ENCODE results near the gene VPS4A.
"Not testable (repeated sequence)": the region's sequence is repeated elsewhere in the genome, so short reads cannot be mapped to it uniquely, and the experiment has no call there.

Gene VPS4A

DNA sequence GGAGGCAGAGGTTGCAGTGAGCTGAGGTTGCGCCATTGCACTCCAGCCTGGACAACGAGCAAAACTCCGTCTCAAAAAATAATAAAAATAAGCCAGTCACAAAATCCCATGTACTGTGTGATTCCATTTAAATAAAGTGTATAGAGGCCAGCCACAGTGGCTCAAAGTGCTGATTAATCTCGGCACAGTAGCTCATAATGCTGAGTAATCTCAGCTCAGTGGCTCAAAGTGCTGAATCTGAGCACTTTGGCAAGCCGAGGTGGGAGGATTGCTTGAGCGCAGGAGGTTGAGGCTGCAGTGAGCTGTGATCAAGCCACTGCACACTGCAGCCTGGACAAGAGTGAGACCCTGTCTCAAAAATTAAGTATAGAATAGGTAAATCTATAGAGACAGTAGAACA, 35.5 kb downstream of the VPS4A start:
- no peak for ATAC-seq (ENCODE audit: low read depth)
- H3K36me3 Mint-ChIP-seq, result peaks cover 8% of the 10 kb centered on the region
- H3K4me1 Mint-ChIP-seq, result peaks cover 8% of the 10 kb centered on the region

DNA sequence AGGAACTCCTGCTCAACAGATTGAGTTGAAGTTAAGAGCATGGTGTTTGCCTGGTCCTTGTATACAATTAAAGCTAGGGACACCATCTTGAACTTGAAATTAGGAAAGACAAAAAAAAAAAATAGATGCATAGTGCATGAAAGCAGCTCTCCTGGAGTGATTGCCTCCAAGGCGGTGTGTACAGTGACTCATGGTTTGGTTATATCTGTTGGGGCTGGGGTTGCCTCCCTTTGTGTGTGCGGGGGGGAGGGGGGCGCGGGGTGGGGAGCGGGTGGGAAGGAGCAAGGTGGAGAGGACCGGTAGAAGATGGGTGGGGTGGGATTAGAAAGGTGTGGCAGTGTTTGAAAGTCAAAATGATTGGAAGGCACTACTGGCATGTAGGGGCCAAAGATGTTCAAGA, 37.1 kb downstream of the VPS4A start:
- peaks cover 10% of the 10 kb centered on the region for H3K4me1 Mint-ChIP-seq
- no peak overlapping the region for H3K27ac Mint-ChIP-seq
- H3K4me3 Mint-ChIP-seq, result no peak overlapping the region
- peaks cover 9% of the 10 kb centered on the region for H3K36me3 Mint-ChIP-seq
- no peaks in the 10 kb centered on the region for H3K27me3 Mint-ChIP-seq
- ATAC-seq (ENCODE audit: low read depth) (no peak), DNase-seq (ENCODE audit: low spot score in 2 of 2) (no peak)
- no peaks in the 10 kb centered on the region for H3K9me3 Mint-ChIP-seq

More for the DNA sequence above, 35.5 kb downstream of the VPS4A start:
- Mint-ChIP-seq H3K27ac (no peak overlapping the region), H3K9me3 (no peaks in the 10 kb centered on the region), H3K4me3 (no peak overlapping the region), H3K27me3 (no peaks in the 10 kb centered on the region)
- DNase-seq (ENCODE audit: low spot score in 2 of 2), result no peak

DNA sequence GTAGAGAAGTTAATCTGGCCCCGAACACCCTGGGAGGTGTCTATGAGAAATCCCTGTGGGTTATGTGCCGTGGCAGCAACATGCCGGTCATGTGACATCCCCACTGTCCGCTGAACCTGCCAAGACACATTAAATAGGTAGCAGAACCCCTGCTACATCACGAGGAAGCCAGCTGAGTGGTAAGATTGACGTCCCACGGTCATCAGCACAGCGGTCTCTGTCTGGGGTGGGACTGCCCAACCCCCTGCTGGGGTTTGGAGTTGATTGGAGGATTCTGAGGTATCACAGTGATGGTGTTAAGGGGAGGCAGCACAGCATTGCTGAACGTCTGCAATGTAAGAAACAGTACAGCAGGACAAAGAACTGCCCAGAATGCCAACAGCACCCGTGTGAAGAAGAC, 38.4 kb downstream of the VPS4A start:
- no peak overlapping the region for H3K4me3 Mint-ChIP-seq
- peaks cover 10% of the 10 kb centered on the region for H3K4me1 Mint-ChIP-seq
- peaks cover 10% of the 10 kb centered on the region for H3K36me3 Mint-ChIP-seq
- no peaks in the 10 kb centered on the region for H3K27me3 Mint-ChIP-seq
- no peaks in the 10 kb centered on the region for H3K9me3 Mint-ChIP-seq
- no peak overlapping the region for H3K27ac Mint-ChIP-seq
- DNase-seq (ENCODE audit: low spot score in 2 of 2) (no peak), ATAC-seq (ENCODE audit: low read depth) (no peak)

DNA sequence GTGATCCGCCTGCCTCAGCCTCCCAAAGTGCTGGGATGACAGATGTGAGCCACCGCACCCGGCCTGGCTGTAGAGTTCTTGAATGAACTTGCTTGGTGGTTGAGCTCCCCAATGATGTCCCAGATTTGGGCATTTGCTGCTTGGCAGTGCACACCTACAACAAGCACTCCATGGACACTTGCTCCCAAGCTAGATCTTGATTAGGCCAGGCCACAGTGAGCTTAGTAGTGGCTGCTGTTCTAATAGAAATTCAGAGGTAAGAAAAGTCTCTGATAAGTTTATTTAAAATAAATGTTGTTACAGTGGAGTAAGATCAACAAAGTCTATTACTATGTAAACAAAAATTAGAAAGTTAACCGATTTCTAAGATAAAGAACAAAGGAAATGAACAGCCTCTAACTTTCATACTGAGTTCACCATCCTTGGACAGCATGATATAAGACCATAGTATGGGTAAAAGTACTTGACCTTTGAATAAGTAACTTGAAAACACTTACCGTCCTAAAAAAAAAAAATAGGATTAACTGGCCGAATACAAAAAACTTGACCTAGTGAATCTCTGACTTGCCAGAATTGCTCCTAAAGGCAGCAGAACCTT, 39.5 kb downstream of the VPS4A start:
- no peaks in the 10 kb centered on the region for H3K27me3 Mint-ChIP-seq
- ATAC-seq (ENCODE audit: low read depth) (no peak), DNase-seq (ENCODE audit: low spot score in 2 of 2) (no peak)
- H3K36me3 Mint-ChIP-seq, result peaks cover 13% of the 10 kb centered on the region
- no peak overlapping the region for H3K27ac Mint-ChIP-seq
- H3K4me3 Mint-ChIP-seq, result no peak overlapping the region
- no peaks in the 10 kb centered on the region for H3K9me3 Mint-ChIP-seq
- H3K4me1 Mint-ChIP-seq, result peaks cover 10% of the 10 kb centered on the region

DNA sequence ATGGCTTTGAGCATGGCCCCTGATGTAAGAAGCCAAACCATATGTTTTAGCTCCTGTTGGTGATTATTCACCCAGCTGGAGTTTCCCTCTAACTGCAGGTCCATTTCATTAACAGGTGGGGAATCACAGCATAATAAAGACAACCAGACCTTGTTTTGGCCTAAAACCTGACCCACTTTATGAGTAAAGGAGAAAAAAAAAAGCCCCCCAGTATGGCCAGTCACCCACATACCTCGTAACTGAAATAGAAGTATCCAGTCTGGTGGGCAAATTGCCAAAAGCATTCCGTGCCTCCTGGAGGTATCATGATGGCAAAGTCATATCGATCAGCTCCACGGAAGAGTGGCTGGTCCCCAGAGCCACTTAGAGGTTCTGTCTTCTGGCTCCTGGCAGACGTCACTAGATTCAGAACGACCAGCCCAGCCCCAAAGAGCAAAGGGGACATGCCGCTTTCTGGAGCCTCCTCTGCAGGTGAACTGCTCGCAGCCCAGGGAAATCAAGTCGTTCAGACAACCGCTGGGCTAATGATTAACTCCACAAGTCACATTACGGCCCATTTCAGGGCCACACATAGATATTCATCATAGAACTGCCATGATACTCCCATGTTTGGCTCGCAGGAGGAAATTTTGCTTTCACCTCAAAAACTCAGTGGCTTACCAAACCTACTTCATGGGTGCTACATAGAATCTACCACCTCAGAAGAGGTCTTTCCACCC, 40.3 kb downstream of the VPS4A start, which contains the start of gene TMED6:
Gene TMED6 (minus strand): TSS at position 478 of the 719 bp plus-strand sequence. CDS start 33 bp downstream, at position 445.
- H3K4me1 Mint-ChIP-seq, result peaks cover 5% of the 10 kb centered on the region
- no peak within 1 kb of the TSS for H3K4me3 Mint-ChIP-seq
- ATAC-seq (ENCODE audit: low read depth), result no peak
- peak within 1 kb of the TSS; percentile 36 for H3K27ac Mint-ChIP-seq
- peaks cover 14% of the 10 kb centered on the region for H3K36me3 Mint-ChIP-seq
- H3K9me3 Mint-ChIP-seq, result no peaks in the 10 kb centered on the region
- H3K27me3 Mint-ChIP-seq, result no peaks in the 10 kb centered on the region
- no peak for DNase-seq (ENCODE audit: low spot score in 2 of 2)

DNA sequence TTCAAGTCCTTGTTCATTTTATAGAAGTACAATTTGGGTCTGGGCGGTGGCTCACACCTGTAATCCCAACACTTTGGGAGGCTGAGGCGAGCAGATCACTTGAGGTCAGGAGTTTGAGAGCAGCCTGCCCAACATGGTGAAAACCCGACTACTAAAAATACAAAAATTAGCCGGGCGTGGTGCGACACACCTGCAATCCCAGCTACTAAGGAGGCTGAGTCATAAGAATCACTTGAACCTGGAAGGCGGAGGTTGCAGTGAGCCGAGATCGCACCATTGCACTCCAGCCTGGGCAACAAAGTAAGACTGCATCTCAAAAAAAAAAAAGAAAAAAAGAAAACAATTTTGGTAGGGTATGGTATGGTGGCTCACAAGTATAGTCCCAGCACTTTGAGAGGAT, 48.9 kb downstream of the VPS4A start:
- not testable (repeated sequence) for ATAC-seq (ENCODE audit: low read depth); DNase-seq (ENCODE audit: low spot score in 2 of 2); H3K4me3 Mint-ChIP-seq; H3K9me3 Mint-ChIP-seq; H3K27ac Mint-ChIP-seq; H3K27me3 Mint-ChIP-seq
- Mint-ChIP-seq H3K4me1 (peaks cover 17% of the 10 kb centered on the region), H3K36me3 (peaks cover 25% of the 10 kb centered on the region)

DNA sequence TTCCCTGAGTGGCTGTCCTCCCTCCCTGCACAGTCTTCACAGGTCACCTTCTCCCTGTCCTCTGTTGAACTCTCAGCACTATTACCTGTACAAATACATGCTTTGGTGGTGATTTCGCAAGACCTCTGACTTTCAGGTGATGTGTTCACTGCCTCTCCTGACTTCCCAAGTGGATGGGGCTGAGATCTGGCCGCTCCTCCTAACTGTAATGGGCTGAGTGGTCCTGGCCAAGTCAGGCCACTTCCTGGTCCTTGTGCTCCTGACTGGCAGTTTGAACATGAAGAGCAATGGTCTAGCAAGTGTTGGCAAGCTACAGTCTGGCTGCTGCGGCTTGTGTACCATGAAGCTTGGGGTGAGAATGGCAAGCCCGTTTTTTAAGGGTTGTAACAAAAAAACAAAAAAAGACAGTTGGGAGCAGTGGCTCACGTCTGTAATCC, 52.1 kb downstream of the VPS4A start:
- no peak for DNase-seq (ENCODE audit: low spot score in 2 of 2)
- Mint-ChIP-seq H3K9me3 (no peaks in the 10 kb centered on the region), H3K4me3 (no peak overlapping the region), H3K27me3 (no peaks in the 10 kb centered on the region), H3K4me1 (peaks cover 23% of the 10 kb centered on the region), H3K27ac (no peak overlapping the region), H3K36me3 (peaks cover 32% of the 10 kb centered on the region)
- no peak for ATAC-seq (ENCODE audit: low read depth)

DNA sequence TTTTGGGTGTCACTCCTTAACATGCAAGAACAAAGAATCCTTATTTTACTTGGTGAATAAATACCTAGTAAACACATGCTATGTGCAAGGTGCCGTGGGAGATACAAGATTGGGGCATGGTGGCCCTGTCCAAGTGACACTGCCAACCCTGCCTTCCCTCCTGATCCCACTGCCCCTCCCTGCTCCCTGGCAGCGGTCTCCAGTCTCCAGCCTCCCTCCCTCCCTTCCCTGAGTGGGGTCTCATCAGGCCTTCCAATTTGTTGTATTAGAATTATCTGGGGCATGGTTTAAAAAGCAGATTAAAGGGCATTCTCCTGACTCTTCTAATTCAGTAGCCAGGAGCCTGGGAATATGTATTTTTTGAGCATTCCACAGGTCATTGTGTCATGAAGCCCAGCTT, 52.9 kb downstream of the VPS4A start:
- no peak overlapping the region for H3K27ac Mint-ChIP-seq
- no peaks in the 10 kb centered on the region for H3K9me3 Mint-ChIP-seq
- peaks cover 32% of the 10 kb centered on the region for H3K36me3 Mint-ChIP-seq
- ATAC-seq (ENCODE audit: low read depth), result no peak
- DNase-seq (ENCODE audit: low spot score in 2 of 2), result no peak
- H3K4me1 Mint-ChIP-seq, result peaks cover 23% of the 10 kb centered on the region
- no peaks in the 10 kb centered on the region for H3K27me3 Mint-ChIP-seq
- H3K4me3 Mint-ChIP-seq, result no peak overlapping the region

DNA sequence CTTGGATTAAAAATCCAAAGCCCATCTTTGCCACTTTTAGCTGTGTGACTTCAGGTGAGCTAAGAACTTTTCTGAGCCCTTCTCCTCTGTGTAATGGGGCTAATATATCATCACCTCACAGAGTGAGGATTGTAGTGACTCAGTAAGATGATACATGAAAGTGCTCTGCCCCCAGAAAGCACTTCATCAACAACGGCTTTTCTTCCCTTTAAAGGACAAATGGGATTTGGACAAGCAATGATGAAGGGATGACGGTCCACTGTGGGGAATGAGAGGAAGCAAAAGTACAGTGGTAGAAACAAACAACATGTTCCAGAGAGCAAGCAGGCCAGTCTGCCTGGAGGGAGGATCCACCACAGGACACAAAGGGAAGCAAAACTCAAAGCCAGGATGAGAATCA, 54.8 kb downstream of the VPS4A start:
- H3K4me1 Mint-ChIP-seq, result peaks cover 34% of the 10 kb centered on the region
- H3K27me3 Mint-ChIP-seq, result no peaks in the 10 kb centered on the region
- H3K9me3 Mint-ChIP-seq, result peaks cover 3% of the 10 kb centered on the region
- peaks cover 40% of the 10 kb centered on the region for H3K36me3 Mint-ChIP-seq
- H3K27ac Mint-ChIP-seq, result peak overlapping the region; percentile 65
- H3K4me3 Mint-ChIP-seq, result no peak overlapping the region
- ATAC-seq (ENCODE audit: low read depth) (no peak), DNase-seq (ENCODE audit: low spot score in 2 of 2) (no peak)

DNA sequence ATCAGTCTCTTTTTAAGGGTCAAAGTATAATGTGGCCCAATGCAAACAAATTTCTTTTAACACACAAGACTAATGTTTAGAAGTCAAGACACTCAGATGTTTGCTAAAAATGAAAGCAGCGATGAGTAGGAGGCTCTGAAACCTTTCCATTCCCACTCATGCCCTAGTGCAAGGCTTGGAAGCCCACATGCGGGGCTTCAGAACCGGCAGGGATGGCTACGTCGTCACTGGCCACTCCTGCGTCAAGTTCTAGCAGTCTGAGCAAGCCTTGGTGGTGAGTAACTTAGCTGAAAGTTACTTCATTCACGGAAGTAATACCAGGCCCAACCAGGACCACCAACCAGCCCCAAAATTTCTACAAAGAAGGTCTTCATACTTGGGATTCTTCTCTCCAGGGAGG, 55.3 kb downstream of the VPS4A start:
- H3K27me3 Mint-ChIP-seq, result no peaks in the 10 kb centered on the region
- ATAC-seq (ENCODE audit: low read depth) (no peak), DNase-seq (ENCODE audit: low spot score in 2 of 2) (no peak)
- H3K36me3 Mint-ChIP-seq, result peaks cover 38% of the 10 kb centered on the region
- peak overlapping the region; percentile 65 for H3K27ac Mint-ChIP-seq
- no peak overlapping the region for H3K4me3 Mint-ChIP-seq
- H3K4me1 Mint-ChIP-seq, result peaks cover 33% of the 10 kb centered on the region
- H3K9me3 Mint-ChIP-seq, result peaks cover 3% of the 10 kb centered on the region

DNA sequence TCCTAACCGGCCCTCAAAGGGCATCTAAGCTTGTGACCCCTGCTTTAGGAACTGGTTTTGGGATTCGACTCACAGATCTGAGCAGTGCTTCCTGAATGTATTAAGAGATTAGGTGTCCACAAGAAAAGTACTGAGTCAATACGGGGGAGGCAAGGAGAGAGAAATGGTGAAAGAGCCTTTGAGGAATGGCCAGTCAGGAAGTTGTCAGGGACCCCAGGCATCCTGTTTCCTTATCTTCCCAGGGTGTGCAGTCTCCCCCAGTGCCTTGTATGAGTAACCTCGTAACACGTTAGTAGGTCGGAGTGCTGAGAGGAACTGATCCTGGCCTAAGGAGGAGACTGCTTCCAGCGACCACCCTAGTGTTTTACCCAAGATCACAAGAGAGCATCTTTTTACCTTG, 56.8 kb downstream of the VPS4A start:
- Mint-ChIP-seq H3K36me3 (peaks cover 31% of the 10 kb centered on the region), H3K9me3 (peaks cover 3% of the 10 kb centered on the region), H3K4me1 (peaks cover 32% of the 10 kb centered on the region), H3K4me3 (no peak overlapping the region), H3K27ac (peak overlapping the region; percentile 33), H3K27me3 (no peaks in the 10 kb centered on the region)
- DNase-seq (ENCODE audit: low spot score in 2 of 2) (no peak), ATAC-seq (ENCODE audit: low read depth) (no peak)

DNA sequence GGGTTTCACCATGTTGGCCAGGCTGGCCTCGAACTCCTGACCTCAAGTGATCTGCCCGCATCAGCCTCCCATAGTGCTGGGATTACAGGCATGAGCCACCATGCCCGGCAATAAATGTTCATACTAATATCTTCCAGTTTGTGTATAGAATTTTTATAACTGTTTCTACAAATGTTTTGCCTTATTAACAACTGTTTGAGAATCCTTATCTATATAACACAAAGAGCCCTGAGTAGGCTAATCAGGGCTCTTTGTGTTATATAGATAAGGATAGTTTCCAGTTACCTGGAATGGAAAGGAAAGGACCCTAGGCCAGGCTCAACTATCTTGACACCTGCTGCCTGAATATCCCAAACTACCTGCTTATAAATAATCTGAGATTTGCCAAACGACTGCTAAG, 57.7 kb downstream of the VPS4A start:
- Mint-ChIP-seq H3K36me3 (peaks cover 34% of the 10 kb centered on the region), H3K27me3 (no peaks in the 10 kb centered on the region), H3K4me1 (peaks cover 37% of the 10 kb centered on the region), H3K9me3 (peaks cover 3% of the 10 kb centered on the region), H3K27ac (peak overlapping the region; percentile 84), H3K4me3 (no peak overlapping the region)
- ATAC-seq (ENCODE audit: low read depth), result no peak
- no peak for DNase-seq (ENCODE audit: low spot score in 2 of 2)

DNA sequence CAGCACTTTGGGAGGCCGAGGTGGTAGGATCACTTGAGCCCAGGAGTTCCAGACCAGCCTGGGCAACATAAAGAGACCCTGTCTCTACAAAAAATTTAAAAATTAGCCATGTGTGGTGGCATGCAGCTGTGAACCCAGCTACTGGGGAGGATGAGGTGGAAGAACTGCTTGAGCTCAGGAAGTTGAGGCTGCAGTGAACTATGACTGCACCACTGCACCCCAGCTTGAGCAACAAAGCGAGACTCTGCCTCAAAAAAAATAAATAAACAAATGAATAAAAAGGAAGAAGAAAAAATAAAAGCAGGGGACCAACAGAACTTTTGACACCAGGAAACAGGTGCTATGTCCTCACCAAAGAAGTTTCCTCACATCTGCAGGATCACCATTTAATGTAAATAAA, 60.4 kb downstream of the VPS4A start:
- ATAC-seq (ENCODE audit: low read depth), result peak; percentile 93
- H3K9me3 Mint-ChIP-seq, result peaks cover 3% of the 10 kb centered on the region
- no peaks in the 10 kb centered on the region for H3K27me3 Mint-ChIP-seq
- peak overlapping the region; percentile 64 for H3K4me3 Mint-ChIP-seq
- H3K36me3 Mint-ChIP-seq, result peaks cover 24% of the 10 kb centered on the region
- peaks cover 28% of the 10 kb centered on the region for H3K4me1 Mint-ChIP-seq
- peak overlapping the region; percentile 88 for H3K27ac Mint-ChIP-seq
- peak in 1 of 2 donors; percentile 12 for DNase-seq (ENCODE audit: low spot score in 2 of 2)

DNA sequence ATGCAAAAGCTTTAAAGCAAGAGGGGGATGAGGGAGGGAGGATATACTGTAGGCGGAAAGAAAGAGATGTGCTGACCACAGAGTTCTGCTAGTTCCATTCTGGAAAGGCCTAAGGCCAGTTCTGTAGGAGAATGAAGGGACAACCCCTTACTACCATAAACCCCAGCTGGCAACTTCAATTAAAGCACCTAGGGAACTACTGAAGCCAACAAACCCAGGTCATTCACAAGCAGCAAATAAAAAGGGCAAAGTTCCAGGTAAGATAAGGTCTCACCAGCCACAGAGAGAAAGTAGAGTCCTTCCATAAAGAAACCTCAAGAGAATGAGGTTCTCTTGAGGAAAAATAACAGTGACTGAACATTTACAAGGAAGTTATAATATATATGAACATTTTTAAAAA, 61.9 kb downstream of the VPS4A start:
- ATAC-seq (ENCODE audit: low read depth) (no peak), DNase-seq (ENCODE audit: low spot score in 2 of 2) (no peak)
- Mint-ChIP-seq H3K27me3 (no peaks in the 10 kb centered on the region), H3K9me3 (peaks cover 3% of the 10 kb centered on the region), H3K4me3 (no peak overlapping the region), H3K27ac (peak overlapping the region; percentile 82), H3K36me3 (peaks cover 26% of the 10 kb centered on the region), H3K4me1 (peaks cover 31% of the 10 kb centered on the region)
